Measurements from ENCODE around the gene ACTA2.

Gene ACTA2

DNA sequence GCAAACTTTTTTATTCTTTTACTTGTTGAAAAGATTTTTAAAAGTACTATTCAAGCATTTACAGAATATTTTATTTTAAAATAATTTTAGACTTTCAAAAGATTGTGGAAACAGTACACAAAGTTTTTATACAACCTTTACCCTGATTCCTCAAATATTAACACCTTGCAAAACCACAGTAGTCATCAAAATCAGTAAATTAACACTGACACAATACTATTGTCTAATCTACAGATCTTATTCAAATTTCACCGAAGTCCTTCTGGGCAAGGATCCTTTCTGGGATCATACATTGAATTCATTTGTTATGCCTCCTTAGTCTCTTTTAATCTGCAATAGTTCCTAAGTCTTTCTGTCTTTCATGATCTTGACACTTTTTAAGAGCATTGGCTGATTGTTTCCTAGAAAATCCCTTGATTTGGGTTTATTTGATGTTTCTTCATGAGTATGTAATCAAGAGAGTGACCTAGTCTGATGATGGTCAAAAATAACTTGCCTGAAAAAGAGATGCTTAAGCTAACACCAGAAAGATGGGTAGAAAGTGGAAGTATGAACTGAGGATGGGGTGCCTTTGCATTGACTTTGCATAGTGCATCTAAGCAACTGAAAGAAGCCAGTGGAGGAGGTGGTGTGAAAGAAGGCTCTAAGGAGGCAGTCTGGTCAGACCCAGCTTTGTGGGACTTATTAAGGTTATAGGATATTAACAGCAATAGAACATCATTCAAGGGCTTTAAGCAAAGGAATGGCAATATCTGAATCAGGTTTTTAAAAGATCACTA lies 62.8 kb downstream of the ACTA2 start:
- no peak for DNase-seq

DNA sequence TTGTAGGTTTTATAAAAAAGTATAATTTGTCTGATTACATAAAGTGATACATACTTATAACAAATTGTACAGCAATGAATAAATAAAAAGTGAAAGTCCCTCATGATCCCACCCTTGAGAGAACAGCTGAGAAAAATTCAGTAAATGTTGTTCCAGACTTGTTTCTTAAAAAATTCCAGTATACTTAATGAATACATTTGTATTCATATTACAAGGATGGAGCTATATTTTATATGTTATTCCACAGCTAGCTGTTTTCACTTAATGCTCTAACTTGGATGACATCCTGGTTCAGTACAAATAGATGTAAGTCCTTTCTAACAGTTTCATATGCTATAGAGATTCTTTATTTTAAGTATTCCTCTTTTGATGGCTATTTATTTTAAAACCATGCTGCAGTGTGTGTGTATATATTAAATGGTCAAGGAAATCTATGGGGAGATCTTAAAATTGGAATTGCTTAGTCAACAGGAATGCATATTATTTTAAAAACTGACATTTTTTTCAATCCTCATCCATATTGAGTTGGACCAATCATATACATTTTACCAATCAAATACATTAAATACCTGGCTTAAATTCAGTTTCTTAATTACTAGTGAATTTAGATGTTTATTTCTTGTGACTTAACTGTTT lies 63.6 kb downstream of the ACTA2 start:
- DNase-seq: no peak

DNA sequence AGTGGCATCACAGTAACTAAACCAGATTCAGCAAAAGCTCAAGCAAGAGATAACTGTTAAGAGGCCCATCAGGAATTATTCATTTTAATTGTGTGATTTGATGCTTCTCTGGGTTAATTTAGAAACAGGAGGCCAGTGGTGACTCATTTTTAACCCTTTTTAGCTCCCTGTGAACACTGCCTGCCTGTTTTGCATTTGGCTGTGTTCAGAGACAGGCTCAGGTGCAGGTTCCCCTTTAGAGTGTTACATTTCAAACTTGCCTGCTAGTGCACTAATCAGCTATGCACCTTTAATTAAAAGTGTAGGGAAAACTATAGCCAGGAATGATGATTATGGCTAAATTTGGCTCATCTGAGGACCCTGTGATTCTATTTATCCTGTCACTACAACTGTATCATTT lies 66.0 kb downstream of the ACTA2 start:
- DNase-seq: no peak

Measured in NCI-H510A (cell line).